Gastrocnemius medialis (tissue), 4 donors: ENCODE data around the gene TNIP3. TPM values are rescaled to one million over a fixed set of nuclear protein-coding genes. Genes with fewer than 3 reads are reported as not detected.

Experiments
- ATAC-seq, 2 donors: fragments of 150-250 bp; one replicate each; pipeline ENCODE4 v1.9.1; 2016
- DNase-seq, 2 donors: peaks; one replicate each; pipeline ENCODE4 v3.0.0-alpha.2; 2019
- H3K27ac ChIP-seq, 4 donors: fragments of 200-600 bp; sonication (generic); 1 replicate in 1 of 4; 2 replicates in 3 of 4; pipeline ENCODE4 v1.5.1; 2016 to 2018; ENCODE audit warnings: mild to moderate bottlenecking in 2 of 4, moderate library complexity in 1 of 4
- H3K27me3 ChIP-seq, 3 donors: fragments of 200-600 bp; sonication (generic) in 2 of 3; 1 replicate in 1 of 3; 2 replicates in 2 of 3; pipeline versions ENCODE4 v1.5.1 to v1.6.0; 2016 to 2019; ENCODE audit warnings: mild to moderate bottlenecking in 1 of 3, moderate library complexity in 1 of 3
- H3K36me3 ChIP-seq, 2 donors: fragments of 200-600 bp; sonication (generic) in 1 of 2; one replicate each; pipeline ENCODE4 v1.5.1; 2017 to 2018
- H3K4me1 ChIP-seq, 2 donors: fragments of 200-600 bp; sonication (generic) in 1 of 2; one replicate each; pipeline ENCODE4 v1.5.1; 2016 to 2017; ENCODE audit warnings: mild to moderate bottlenecking in 2 of 2
- H3K4me3 ChIP-seq, 4 donors: fragments of 200-600 bp; sonication (generic) in 3 of 4; 1 replicate in 1 of 4; 2 replicates in 3 of 4; pipeline ENCODE4 v1.5.1; 2016 to 2019; ENCODE audit warnings: mild to moderate bottlenecking in 2 of 4
- H3K9me3 ChIP-seq, 3 donors: fragments of 200-600 bp; sonication (generic) in 2 of 3; 1 replicate in 1 of 3; 2 replicates in 2 of 3; pipeline ENCODE4 v1.5.1; 2016 to 2019
- CTCF ChIP-seq, 5 experiments: fragments of 450-650 bp in 3 of 5; fragments of 200-600 bp in 2 of 5; sonication (generic) in 2 of 5; IDR thresholded peaks in 4 of 5; conservative IDR thresholded peaks in 1 of 5; 1 replicate in 4 of 5; 2 replicates in 1 of 5; pipeline ENCODE4 v1.5.1; 2016 to 2019; ENCODE audit warnings: antibody characterized with exemption in 5 of 5, mild to moderate bottlenecking in 3 of 5, moderate library complexity in 3 of 5
- POLR2A ChIP-seq, 2 donors: fragments of 450-650 bp; IDR thresholded peaks; one replicate each; pipeline ENCODE4 v1.6.1; 2017; ENCODE audit warnings: antibody characterized with exemption in 2 of 2, mild to moderate bottlenecking in 2 of 2, moderate library complexity in 2 of 2
- in situ Hi-C, 4 donors: fragments of 200-750 bp; cut with MboI; loops; one replicate each; pipeline versions ENCODE4 v1.15.0 to v1.8.0; 2017; ENCODE audit warnings: low sequenced_read_pairs in 4 of 4
- intact Hi-C: fragments of 100-400 bp; cut with DNase I; formaldehyde crosslinking; loops from one replicate; pipeline ENCODE4 v1.15.1; 2023; ENCODE audit warnings: low total_unique reads
- total RNA-seq, 4 donors: library from RNA; depleted of rRNA; stranded (reverse); fragments of >200 nt; gene quantifications; one replicate each; pipeline versions ENCODE4 v1.1.0 to v1.2.3, GENCODE V29; 2016

Gene TNIP3
- total RNA-seq, 4 donors from 2014 or later, result not detected

- Histone ChIP-seq H3K4me1 (peaks cover 0 to 5% of the 10 kb centered on the region in 2 donors), H3K9me3 (no peaks in the 10 kb centered on the region), H3K27me3 (no peaks in the 10 kb centered on the region), H3K36me3 (no peaks in the 10 kb centered on the region), H3K27ac (no peak overlapping the region), H3K4me3 (no peak overlapping the region)
- TF ChIP-seq POLR2A (IDR thresholded peaks at IDR 0.05), result no peak
- TF ChIP-seq CTCF (IDR thresholded peaks at IDR 0.05 in 4 of 5, conservative IDR thresholded peaks at IDR 0.05 in 1 of 5), result no peak
- intact Hi-C loops (no loop called here), in situ Hi-C loops (no loop called here)
- ATAC-seq (no peak), DNase-seq (no peak)
Measured at GRCh38 chr4:121140716-121141460, 23.2 kb downstream of the TNIP3 start.

GRCh38 chr4:121139533-121140222 lies 24.4 kb downstream of the TNIP3 start:
- H3K27me3 ChIP-seq, result no peaks in the 10 kb centered on the region
- no peak overlapping the region for H3K27ac ChIP-seq
- no peaks in the 10 kb centered on the region for H3K36me3 ChIP-seq
- no peak overlapping the region for H3K4me3 ChIP-seq
- intact Hi-C loops, result no loop called here
- DNase-seq (no peak), ATAC-seq (no peak)
- no peaks in the 10 kb centered on the region for H3K9me3 ChIP-seq
- in situ Hi-C loops, result no loop called here
- TF ChIP-seq CTCF (IDR thresholded peaks at IDR 0.05 in 4 of 5, conservative IDR thresholded peaks at IDR 0.05 in 1 of 5) (no peak), POLR2A (IDR thresholded peaks at IDR 0.05) (no peak)
- H3K4me1 ChIP-seq, result peaks cover 0 to 5% of the 10 kb centered on the region in 2 donors

- in situ Hi-C loops, result no loop called here
Measured at GRCh38 chr4:121138039-121138825, 25.9 kb downstream of the TNIP3 start.

GRCh38 chr4:121130326-121130660 lies 33.8 kb downstream of the TNIP3 start:
- Histone ChIP-seq H3K27me3 (no peaks in the 10 kb centered on the region), H3K4me1 (no peaks in the 10 kb centered on the region), H3K36me3 (no peaks in the 10 kb centered on the region), H3K4me3 (no peak overlapping the region), H3K27ac (no peak overlapping the region), H3K9me3 (no peaks in the 10 kb centered on the region)
- intact Hi-C loops, result no loop called here
- in situ Hi-C loops, result no loop called here
- no peak for DNase-seq
- no peak for TF ChIP-seq POLR2A (IDR thresholded peaks at IDR 0.05)
- TF ChIP-seq CTCF (IDR thresholded peaks at IDR 0.05 in 4 of 5, conservative IDR thresholded peaks at IDR 0.05 in 1 of 5), result no peak
- no peak for ATAC-seq

More at GRCh38 chr4:121138039-121138825, 25.9 kb downstream of the TNIP3 start:
- TF ChIP-seq CTCF (IDR thresholded peaks at IDR 0.05 in 4 of 5, conservative IDR thresholded peaks at IDR 0.05 in 1 of 5) (no peak), POLR2A (IDR thresholded peaks at IDR 0.05) (no peak)
- Histone ChIP-seq H3K27ac (no peak overlapping the region), H3K9me3 (no peaks in the 10 kb centered on the region), H3K36me3 (no peaks in the 10 kb centered on the region), H3K4me1 (peaks cover 0 to 5% of the 10 kb centered on the region in 2 donors), H3K27me3 (no peaks in the 10 kb centered on the region), H3K4me3 (no peak overlapping the region)
- ATAC-seq (no peak), DNase-seq (no peak)
- intact Hi-C loops, result no loop called here
